GM19035 (cell line): ENCODE results near the gene CHMP2B.

Source experiments
- ATAC-seq: cut with Tn5 transposase; IDR thresholded peaks from one replicate; pipeline ENCODE4 v1.9.1; 2021; ENCODE audit not compliant: unreplicated experiment

CHMP2B gene, protein sequence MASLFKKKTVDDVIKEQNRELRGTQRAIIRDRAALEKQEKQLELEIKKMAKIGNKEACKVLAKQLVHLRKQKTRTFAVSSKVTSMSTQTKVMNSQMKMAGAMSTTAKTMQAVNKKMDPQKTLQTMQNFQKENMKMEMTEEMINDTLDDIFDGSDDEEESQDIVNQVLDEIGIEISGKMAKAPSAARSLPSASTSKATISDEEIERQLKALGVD

DNA sequence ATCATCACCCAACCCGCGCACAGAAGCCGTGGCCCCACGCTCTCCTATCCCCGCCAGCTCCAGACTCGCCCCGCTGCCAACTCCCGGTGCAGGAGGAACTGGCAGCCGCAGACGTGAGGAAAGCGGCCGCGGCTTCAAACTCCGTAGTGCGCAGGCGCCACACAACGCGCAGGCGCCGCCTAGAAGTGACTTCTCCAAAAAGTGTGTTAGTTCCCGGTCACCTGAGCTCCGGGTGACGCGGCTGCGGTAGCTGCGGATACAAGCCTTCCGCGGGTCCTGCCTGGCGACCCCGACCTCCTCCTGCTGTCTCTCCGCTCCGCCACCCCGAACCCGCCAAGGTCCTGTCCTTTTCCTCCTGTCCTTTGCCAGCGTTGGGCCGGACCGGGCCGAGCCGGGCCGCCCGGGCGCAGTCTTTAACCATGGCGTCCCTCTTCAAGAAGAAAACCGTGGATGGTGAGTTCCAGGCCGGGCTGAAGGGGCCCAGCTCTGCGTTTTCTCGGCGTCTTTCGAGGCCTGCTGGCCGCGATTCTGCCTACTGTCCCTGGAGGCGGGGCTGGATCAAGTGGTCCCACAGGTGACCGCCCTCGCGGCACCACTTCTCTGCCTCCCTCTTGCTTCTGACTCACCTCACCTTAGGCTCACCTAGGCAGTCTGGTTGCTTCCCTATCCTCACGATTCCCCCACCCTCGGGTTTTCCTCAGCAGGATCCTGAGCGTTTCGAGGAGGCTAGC is at the start of gene CHMP2B:
CHMP2B (plus strand) TSS at position 206 of the 731 bp plus-strand sequence; CDS start at position 420, 214 bp downstream.
- ATAC-seq = peak; percentile 98

DNA sequence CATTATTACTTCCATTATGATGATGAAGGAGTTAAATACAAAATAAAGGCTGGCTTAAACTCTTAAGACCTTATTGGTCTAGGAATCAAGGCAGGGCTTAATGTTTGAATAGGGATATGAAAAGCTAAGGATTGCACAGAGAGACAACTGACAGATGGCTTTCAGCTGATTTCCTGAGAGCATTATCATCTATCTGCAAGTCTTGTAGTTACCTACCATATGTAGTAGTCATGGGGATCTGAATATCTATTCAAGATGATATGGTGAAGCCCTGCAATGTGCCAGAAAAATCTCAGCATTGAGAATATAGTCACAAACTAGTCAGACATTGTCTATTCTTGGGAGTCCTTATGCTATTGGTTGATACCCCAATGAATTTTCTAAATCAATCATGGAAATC is 47.5 kb upstream of the CHMP2B start:
- ATAC-seq = no peak

DNA sequence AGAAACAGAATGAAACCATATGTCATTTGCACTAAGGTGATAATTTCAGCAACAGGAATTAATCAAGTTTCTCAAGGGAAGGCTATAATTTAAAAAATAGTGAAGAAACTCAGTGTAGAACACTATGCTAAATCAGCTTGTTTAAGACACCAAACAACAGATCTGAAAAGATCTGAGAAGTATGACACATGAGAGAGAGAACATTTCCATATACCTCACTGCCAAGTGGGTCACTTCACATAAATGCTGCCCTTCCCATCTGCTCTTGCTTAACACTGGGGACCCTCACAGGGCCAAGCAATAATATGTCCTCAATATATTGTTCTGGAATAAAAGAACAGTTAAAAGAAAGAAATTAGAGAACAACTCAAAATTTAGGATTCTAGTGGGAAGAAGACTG is 45.6 kb upstream of the CHMP2B start:
- no peak for ATAC-seq

DNA sequence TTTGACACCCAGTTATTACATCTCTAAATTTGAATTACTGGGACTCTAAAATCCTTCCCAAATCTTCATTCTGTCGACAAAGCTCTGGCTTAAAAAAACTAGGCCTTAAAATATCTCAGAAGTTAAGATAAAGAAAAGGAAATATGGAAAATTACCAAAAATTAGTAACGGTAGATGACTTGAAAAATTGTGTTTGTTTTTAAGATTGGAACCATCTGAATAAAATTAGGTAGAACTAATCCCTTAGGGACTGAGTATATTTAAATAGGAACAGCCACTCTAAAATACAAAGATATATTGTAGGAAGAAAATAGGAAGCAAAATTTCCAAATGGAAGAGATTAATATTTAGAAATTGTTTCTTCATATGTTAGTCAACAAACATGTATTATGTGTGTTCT is 45.1 kb upstream of the CHMP2B start:
- no peak for ATAC-seq

DNA sequence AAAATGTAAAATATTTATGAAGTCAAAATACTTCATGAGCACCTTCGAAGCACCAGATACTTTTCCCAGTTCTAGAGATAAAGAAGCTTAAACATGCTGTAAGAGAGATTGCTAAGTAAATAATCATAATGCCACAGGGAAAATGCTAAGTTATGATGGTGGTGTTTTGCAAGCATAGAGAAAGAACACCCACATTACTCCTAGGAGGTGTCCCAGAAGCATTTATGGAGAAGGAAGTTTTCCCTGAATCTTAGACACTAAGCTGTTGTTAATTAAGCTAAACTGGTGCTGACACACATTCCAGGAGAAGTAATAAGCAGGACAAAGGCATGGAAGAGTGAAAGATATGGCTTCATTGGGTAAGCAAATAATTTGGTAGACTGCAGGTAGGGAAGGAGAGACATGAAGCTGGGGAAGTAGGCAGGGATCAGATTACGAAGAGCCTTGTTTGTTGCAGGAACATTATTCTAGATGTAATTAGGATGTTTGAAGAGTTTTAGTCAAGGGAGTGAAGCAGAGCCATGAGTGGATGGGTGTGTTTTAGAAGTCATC is 40.4 kb upstream of the CHMP2B start:
- no peak for ATAC-seq

DNA sequence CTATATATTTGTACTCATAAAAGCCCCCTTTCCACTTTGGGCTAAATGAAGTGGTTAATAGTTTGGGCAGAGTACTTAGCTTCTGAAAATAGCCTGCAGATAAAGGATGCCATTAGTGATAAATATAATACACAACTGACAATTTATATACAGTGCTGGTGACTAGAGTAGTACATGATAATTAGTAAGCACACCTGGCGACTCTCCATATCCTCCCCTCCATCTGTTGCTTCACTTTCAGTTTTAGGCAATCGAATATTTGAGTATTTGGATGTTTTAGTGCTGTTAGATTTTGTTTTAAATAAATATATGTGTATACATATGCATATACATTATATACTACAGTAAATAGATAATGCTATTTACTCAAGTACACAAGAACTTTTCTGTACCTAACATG is 35.9 kb upstream of the CHMP2B start:
- ATAC-seq = no peak

DNA sequence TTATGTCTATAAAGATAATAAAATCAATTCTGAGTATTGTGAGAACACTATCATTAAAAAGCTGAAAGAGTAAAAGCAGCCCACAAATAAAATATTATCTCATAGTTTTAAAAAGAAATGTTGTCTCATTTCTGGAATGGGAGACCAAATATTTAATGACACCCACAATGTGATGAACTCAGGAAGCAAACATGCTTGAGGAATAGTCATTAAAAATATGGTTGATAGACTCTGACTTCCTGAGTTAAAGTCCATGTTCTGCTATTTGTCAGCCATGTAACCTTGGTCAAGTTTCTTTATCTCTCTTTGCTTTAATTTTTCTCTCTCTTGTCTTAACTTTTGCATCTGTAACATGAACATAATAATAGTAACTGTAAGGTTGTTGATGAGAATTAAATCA is 35.5 kb upstream of the CHMP2B start:
- no peak for ATAC-seq

DNA sequence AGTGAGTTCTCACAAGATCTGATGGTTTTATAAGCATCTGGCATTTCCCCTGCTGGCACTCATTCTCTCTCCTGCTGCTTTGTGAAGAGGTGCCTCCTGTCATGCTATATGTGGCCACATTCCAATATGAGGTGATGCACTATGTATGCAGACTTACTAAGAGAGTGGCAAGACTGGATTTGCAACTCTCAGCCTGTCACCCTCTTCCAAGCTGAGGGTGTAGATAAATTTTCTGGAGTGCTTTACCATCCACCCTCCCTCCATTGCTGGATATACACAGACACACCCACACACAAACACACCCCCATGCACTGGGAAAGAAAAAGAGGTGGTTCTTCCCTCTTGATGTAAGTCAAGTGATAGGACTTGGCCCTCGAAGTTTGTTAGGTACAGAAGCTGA is 30.2 kb upstream of the CHMP2B start:
- ATAC-seq = no peak

DNA sequence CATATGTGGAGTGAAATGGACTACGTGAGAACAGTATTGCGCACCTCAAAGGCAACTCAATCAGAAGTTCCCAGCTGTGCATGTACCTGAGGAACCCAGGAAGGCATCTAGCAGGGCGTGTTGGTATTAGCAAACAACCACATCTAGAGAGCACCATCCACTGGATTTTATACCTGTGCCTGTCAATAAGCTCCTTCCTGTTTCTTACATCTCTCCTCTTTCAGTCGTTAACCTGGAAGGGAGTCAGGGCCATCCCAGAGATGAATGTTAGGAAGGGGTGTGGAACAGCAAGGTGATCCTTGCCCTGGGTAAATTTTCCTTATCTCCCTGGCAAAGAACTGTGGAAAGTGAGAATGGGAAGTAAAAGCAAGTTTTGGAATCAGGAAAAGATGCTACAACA is 29.6 kb upstream of the CHMP2B start:
- no peak for ATAC-seq

DNA sequence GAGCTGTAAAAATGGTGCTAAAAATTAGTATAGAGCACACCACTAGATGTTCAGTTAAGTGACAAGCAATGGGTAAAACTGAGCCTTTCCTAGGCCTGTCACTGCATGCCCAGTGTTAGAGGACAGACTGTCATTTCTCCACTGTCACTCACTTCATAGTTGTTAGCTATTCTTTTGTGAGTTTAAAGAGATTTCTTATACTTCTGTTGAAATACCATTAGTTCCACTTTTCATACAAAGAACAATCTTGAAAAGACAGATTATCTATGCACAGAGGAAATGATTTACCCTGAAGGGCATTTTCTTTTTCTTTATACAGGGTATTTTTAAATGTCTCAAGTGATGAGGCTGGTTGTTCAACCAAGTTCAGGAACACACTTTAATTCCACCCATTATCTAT is 28.3 kb upstream of the CHMP2B start:
- ATAC-seq = no peak

DNA sequence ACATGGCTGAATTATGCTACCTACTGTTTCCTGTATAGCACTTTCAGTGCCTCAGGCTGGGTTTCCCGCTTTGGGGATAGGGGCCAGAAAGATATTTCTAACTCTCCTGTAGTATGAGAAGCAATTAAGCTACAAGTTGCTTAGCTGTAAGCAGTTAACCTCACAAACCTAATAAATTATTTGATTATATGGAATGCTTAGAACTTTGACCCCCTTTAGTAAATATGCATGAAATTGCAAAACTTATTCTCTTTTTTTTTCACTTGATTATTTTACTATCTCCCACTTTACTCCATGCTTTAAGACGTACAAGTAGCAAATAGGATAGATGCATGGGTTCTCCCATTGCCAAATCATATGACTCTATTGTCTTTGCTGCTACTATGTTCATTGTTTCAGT is 27.5 kb upstream of the CHMP2B start:
- ATAC-seq = no peak

DNA sequence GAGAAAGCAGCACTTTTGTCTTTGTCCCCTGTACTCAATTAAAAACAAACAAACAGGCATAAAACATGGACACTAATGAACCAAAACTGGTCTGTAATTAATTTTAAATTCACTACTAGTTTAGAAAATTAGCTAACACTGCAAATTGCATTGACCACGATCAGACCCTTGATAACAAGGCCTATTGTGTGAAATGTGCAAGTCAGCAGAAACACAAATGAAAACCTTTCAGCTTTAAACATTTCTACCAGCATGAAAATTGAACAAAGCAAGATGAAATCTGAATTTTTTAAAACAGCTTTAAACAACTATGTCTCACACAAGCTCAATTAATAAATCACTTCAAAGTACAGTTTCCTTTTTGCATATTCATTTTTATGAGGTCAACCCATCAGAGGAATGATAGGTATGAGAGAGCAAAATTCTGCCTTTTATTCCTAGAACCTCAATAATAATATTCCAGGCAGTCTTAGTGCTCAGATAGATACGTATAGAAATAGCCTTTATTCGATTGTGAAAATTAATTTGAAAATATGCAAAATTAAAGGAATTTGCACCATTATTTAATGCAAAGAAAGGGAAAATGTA is 27.0 kb upstream of the CHMP2B start:
- ATAC-seq = no peak

DNA sequence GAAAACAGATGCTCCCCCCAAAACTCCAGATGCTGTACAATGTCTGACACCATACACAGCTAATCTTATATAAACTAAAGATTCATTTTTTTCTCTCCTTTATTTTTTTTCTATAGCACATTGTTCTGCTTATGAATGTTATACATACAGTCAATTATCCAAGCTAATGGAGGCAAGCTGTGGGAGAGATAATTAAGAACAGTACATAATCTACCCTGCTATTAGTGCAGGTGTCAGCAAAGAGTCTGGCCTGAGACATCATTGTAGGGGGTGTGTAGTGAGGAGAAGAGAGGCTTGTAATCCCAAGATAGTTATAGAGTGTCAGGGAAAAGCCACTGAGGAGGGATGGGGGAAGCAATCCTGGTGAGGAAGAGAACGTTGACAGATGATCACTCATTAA is 25.4 kb upstream of the CHMP2B start:
- no peak for ATAC-seq

DNA sequence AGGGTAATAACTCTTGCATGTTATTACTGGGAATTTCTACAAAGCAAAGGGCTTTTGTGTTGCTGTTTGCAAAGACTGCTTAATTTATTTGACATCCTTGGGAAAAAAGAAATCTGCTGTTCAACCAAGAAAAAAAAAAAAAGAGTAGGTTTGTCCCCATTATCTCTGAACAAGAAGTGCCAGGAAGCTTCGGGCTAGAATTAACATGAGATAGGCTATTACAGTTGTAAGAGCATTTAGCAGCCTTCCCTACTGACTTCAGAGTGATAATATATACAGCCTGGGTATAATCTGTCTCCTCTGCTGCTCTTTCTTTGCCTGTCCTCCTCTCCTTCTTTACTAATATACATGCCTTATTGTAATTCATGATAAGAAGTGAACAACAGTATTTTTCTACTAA is 23.3 kb upstream of the CHMP2B start:
- no peak for ATAC-seq

DNA sequence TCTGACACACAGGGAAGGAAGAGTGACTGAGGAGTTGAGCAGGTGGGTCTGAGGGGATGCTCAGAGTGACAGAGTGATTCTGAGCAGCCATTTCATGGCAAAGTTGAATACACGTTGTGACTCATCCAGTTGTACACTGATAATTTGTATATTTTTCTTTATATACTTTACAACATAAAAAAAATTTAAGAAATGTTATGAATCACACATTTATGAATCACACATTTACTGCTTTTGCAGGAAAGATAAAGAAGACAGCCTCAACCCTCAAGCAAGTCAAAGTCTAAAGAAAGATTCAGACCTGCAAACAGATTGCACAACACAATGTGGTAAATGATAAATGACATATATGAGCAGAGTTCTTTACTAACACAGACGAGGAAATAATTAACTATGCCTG is 21.0 kb upstream of the CHMP2B start:
- no peak for ATAC-seq

DNA sequence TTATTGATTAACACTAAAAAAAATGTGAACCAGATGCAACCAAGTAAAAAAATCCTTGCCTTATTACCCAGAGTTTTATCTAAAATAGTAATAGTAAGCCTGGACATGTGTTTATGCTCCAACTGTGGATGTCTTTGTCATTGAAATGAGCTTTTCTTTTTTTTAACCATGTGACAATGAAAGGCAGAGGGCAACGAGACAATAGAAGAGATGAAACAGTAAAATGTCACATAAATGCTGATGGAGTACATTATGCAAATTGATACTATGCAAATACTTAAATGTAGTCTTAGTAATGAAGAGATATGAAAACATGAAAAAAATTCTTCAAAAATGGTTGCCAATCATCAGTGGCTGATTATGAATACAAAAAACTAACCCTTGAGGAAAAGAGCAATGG is 20.5 kb upstream of the CHMP2B start:
- ATAC-seq = no peak

DNA sequence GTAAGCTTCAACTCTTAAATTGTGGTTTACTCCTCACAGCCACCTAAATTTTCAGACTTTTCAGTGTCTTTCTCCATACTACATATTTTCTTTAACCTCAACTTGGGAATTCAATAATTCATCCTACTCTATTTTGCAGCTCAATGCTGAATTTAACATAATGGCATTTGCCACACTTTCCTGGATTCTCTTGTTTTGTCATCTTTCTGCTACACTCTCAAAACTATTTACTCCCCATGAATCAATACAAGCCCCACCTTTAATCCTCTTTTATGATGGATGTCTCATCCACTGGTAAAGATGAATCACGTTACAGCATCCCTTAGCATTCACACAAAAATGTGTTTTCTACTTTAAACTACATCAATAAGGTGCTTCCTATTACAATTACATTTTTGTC is 19.6 kb upstream of the CHMP2B start:
- ATAC-seq = no peak

DNA sequence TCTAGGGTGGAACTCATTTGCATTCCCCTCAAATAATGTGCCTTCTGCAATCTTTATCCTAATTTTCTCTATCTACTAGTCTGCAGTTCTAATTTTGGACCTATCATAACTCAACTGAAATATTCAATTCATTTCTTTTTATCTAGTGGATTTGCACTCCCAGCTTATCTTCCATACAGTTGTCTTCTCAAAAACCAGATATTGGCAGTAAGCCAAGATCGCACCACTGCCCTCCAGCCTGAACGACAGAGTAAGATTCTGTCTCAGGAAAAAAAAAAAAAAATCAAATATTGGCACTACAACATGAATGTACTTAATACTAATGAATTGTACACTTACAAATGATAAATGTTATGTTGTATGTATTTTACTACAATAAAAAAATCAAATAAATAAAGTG is 18.0 kb upstream of the CHMP2B start:
- no peak for ATAC-seq

DNA sequence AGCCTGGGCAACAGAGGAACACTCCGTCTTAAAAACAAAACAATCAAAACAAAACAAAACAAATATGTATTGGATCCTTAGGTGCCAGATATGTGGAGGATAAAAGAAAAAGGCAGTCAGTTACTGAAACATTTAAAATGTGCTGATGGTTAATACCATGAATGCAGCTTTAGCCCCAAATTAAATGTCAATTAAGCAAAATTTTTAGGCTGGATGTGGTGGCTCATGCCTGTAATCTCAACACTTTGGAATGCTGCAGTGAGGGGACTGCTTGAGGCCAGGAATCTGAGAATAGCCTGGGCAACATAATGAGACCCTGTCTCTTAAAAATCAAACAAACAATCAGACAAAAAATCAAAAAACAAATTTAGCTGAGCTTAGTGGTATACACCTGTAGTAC is 8.5 kb upstream of the CHMP2B start:
- no peak for ATAC-seq

DNA sequence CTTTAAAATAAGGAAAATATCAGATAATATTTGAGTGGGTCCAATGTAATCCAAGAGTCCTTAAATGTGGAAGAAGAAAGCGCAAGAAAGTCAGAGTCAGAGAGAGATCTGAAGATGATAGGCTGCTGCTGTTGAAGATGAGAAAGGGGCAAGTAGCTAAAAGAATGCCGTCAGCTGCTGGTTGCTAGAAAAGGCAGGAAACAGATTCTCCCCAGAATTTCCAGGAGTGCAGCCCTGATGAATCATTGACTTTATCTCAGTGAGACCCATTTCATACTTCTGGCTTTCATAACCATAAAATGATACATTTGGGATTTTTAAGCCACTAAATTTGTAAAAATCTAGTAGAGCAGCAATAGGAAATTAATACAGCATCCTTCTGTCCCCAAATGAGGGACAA is 7.5 kb upstream of the CHMP2B start:
- ATAC-seq = no peak

DNA sequence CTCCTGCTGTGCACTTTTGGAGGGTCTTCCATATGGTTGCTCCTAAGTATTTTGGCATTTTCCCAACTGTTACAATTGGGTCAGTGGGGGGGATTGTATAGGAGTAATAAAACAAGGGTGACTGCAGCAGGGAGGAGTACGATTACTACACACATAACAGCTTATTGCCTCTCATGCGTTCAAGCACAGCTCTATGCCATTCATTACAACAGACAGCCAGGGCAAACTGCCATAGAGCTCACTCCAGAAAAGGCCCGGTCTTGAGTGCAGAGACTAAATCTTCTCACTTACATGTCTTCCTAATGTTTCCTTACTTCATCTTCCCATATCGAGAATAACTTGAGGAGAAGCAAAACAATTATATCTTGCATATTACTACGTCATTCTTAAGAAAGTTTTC is 1.4 kb upstream of the CHMP2B start:
- ATAC-seq = no peak

DNA sequence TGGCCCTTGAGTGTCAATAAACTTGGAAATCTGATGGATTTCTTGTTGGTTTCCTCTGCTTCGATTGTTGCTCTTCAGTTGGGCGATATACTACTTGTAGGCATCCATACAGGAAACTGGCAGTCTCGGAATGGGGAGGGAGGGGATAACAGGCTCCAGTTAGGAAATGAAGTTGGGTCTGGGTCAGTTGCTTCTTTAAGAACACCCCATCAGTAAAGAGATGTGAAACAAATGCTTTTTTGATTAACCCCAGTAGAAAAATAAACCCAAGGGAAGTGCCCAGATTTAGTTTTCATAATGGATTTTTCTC is 681 bp downstream of the CHMP2B start:
- peak; percentile 1 for ATAC-seq

DNA sequence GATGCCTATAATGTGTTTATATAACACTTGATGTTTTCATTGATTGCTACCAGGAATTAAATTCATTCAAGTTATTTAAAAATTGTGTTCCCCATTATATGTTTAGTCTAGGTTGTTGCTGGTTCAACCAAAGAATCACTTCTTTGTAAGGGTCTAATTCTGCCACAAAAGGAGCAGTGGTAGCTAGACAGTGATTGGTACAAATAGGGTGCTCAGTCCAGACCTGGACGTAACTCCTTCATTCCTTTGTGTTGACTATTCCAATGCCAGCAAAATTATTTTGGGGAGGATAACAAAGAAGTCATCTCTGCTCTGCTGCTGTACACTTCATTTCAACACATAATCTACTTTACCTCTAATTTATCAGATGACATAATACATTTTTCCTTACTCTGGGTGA is 1.2 kb downstream of the CHMP2B start:
- no peak for ATAC-seq
